Liver (tissue), 3 donors: ENCODE results near the gene PLEKHA6.

Experiments used
- RAD21 ChIP-seq, 2 donors: IDR thresholded peaks; 2 replicates each; pipeline ENCODE4 v1.6.1; 2016; ENCODE audit warnings: antibody characterized with exemption in 2 of 2, mild to moderate bottlenecking in 2 of 2
- YY1 ChIP-seq: IDR thresholded peaks from 2 replicates; pipeline ENCODE4 v1.6.1; 2016; ENCODE audit warnings: antibody characterized with exemption, mild to moderate bottlenecking
- TF ChIP-seq, protein P1 (sequence below): fragments of 150-350 bp; IDR thresholded peaks from 2 replicates; pipeline ENCODE4 v1.5.1; 2017; ENCODE audit warnings: improper control_type of control experiment, low read depth, low read length; ENCODE audit not compliant: missing input control
- TF ChIP-seq, protein P2 (sequence below): IDR thresholded peaks from 2 replicates; pipeline ENCODE4 v1.6.1; 2016; ENCODE audit warnings: antibody characterized with exemption
- TF ChIP-seq, protein P3 (sequence below): IDR thresholded peaks from 2 replicates; pipeline ENCODE4 v1.6.1; 2016; ENCODE audit warnings: antibody characterized with exemption
- donor health status: healthy.
- donor health status: healthy.

DNA sequence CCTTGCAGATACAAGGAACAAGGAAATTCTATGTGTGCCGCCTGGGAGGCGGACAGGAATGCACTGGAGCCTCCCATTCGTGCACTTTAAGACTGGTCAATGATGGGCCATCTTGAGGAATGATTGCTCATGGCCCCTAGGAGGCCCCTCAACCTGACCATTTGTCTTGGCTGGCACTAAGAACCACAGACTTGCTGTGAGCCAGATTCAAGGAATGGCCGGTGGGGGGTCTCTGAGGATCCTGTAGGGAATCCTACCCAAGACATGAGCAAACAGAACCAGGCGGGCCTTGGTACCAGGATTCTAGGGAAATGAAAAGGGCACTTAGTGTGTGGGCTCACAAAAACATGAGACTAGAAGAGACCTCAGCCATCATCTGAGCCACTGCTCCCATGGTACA is 117.8 kb downstream of the PLEKHA6 start:
- TF ChIP-seq, protein P1, sequence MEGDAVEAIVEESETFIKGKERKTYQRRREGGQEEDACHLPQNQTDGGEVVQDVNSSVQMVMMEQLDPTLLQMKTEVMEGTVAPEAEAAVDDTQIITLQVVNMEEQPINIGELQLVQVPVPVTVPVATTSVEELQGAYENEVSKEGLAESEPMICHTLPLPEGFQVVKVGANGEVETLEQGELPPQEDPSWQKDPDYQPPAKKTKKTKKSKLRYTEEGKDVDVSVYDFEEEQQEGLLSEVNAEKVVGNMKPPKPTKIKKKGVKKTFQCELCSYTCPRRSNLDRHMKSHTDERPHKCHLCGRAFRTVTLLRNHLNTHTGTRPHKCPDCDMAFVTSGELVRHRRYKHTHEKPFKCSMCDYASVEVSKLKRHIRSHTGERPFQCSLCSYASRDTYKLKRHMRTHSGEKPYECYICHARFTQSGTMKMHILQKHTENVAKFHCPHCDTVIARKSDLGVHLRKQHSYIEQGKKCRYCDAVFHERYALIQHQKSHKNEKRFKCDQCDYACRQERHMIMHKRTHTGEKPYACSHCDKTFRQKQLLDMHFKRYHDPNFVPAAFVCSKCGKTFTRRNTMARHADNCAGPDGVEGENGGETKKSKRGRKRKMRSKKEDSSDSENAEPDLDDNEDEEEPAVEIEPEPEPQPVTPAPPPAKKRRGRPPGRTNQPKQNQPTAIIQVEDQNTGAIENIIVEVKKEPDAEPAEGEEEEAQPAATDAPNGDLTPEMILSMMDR = no peak
- TF ChIP-seq RAD21 (IDR thresholded peaks at IDR 0.05) = no peak
- TF ChIP-seq, protein P2, sequence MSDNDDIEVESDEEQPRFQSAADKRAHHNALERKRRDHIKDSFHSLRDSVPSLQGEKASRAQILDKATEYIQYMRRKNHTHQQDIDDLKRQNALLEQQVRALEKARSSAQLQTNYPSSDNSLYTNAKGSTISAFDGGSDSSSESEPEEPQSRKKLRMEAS = no peak
- TF ChIP-seq, protein P3, sequence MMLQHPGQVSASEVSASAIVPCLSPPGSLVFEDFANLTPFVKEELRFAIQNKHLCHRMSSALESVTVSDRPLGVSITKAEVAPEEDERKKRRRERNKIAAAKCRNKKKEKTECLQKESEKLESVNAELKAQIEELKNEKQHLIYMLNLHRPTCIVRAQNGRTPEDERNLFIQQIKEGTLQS = no peak
- no peak for TF ChIP-seq YY1
